ENCODE measurements around the gene RAB3GAP1.
"Not testable (repeated sequence)": the region's sequence is repeated elsewhere in the genome, so short reads cannot be mapped to it uniquely, and the experiment has no call there.

Gene RAB3GAP1

DNA sequence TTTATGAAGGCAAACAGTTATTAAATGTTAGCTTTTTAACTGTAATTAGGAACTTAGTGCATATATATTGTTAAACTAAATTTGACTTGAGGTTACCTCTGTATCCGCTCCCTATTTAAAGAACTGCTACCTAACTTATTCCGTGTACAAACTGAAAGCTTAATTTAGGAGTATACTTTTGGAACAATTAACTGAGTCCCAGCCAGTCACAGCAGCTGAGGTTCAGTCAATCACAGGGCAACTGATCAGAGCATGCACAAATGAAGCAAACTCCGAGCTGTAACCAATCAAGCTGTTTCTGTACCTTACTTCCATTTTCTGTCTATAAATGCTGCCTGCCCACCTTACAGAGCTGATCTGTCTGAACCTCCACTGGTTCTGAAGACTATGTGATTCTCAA, 61.2 kb downstream of the RAB3GAP1 start:
- no peak for DNase-seq

DNA sequence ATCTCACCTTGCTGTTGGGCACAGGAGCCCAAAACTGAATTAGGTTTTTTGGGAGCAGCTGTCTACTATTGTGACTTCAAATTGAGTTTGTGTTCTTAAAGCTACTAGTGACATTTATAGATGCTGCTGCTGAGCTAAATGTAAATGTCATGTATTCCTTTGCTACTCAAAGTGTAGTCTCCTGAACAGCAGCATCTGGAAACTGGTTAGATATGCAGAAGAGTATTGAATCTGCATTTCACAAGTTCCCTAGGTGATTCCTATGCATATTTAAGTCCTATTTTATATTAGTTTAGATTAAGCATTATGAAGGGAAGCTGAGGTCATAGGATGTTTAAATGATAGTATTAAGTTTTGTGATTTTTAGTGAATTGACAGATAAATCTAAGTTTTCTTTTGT, 67.5 kb downstream of the RAB3GAP1 start:
- no peak for DNase-seq

DNA sequence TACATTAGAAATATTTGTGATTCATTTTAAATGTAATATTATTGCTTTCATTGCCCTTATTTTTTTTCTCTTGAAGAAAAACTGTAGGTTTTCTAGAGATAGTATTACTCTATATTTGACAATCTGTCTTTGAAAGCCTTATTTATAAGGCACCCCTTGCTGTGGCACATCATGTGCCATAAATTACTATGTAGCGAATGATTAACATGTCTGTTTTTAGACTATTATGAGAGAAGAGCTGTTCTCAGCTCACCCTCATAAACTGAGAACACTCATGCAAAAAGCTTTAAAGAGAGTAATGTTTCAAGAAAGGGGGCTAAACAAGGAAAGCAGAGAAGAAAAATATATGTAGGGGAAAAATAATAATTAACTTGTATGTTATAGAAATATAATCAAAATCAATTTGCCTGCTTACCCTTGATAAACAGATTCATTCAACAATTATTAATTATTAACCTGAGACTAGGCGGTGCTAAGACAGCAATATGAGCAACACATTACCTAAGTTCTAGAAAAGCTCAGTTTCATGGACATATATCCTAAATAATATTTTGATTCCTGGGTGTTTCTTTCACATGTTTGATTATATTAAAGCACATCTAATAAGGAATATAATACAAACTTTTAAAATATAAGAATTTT, 69.0 kb downstream of the RAB3GAP1 start:
- DNase-seq: no peak

- DNase-seq: not testable (repeated sequence)
Measured at GRCh38 chr2:135121658-135122039, 69.6 kb downstream of the RAB3GAP1 start.

DNA sequence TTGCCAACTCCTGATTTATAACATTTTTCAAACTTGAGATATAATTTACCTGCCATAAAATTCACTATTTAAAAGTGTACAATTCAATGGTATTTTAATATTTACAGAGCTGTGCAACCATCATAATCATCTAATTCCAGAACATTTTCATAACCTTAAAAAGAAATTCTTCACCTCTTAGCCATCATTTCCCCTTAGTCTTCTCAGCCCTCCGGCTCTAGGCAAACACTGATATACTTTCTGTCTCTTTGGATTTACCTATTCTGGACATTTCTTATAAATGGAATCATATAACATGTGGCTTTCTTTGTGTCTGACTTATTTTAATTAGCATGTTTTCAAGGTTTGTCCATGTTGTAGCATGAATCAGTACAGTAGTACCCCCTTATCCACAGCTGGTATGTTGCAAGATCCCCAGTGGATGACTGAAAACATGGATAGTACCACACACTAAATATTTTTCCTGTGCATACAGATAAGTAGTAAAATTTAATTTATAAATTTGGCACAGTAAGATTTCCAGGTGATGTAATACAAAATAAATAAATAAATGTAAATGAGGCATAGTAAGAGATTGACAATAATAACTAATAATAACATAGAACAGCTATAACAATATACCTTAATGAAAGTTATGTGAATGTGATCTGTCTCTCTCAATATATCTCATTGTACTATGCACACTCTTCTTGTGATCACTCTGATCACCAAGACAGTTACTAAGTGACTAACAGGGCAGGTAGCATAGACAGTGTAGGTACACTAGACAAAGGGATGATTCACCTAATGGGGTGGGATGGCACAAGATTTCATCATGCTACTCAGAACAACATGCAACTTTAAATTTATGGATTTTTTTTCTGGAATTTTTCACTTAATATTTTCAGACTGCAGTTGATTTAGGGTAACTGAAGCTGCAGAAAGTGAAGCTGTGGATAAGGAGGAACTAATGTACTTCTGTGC, 73.1 kb downstream of the RAB3GAP1 start:
- no peak for DNase-seq

DNA sequence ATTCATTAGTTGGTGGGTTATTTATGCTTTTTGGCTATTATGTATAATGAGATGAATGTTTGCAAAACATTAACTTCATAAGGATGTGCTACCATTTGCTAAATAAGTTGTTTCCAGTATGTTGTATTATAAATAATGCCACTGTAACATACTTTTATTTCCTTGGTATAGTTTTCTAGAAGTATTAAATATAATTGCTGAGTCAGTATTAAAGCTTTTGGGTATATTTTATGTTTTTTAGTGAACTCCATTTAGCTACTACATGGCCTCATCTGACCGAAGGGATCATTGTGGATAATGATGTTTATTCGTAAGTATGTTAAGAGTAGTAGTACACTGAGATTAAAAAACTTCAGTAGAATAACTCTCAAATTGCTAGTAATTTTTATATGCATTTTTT, 73.8 kb downstream of the RAB3GAP1 start:
- DNase-seq: no peak

GRCh38 chr2:135130751-135131150, 78.7 kb downstream of the RAB3GAP1 start:
- no peak for DNase-seq

GRCh38 chr2:135132314-135132713, 80.2 kb downstream of the RAB3GAP1 start:
- no peak for DNase-seq

- no peak for DNase-seq
Measured at GRCh38 chr2:135140606-135141005, 88.5 kb downstream of the RAB3GAP1 start.

- no peak for DNase-seq
Measured at GRCh38 chr2:135142323-135142722, 90.2 kb downstream of the RAB3GAP1 start.

DNA sequence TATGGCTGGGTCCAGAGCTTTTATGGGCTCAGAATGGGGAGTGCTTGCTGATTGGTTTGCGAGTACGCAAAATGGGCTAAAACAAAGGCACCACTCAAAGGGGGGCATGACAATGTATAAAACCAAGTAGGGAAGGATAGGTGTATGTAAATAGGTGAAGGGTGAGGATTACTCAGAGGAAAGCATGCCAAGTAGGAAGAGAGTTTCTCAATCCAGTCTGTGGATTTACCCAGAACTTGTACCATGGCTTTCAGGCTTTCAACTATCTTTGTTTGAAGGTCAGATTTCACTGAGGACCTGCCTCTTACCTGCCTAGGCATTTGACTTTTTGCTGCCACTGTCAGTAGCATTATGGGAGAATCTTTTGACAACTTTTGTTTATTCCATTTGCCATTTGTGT, 92.3 kb downstream of the RAB3GAP1 start:
- no peak for DNase-seq

- no peak for DNase-seq
Measured at GRCh38 chr2:135149251-135149650, 97.2 kb downstream of the RAB3GAP1 start.

DNA sequence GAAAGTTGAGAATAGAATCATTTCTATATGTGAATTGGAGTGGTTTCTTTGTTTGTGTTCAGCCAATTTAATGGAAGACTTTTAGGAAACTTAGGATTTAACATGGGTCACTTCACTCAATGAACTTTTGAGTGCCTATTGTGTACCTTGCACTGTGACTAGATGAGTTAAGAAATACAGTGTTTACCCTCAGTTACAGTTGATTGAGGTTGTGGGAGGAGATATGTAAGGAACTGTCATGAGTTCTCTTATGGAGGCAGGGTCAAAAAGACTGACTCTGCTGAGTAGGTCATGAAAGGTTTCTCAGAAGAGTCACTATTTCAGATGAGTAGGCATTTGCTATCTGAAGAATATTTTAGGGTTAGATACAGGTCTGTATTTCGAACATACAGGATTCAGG, 98.6 kb downstream of the RAB3GAP1 start:
- DNase-seq: no peak

DNA sequence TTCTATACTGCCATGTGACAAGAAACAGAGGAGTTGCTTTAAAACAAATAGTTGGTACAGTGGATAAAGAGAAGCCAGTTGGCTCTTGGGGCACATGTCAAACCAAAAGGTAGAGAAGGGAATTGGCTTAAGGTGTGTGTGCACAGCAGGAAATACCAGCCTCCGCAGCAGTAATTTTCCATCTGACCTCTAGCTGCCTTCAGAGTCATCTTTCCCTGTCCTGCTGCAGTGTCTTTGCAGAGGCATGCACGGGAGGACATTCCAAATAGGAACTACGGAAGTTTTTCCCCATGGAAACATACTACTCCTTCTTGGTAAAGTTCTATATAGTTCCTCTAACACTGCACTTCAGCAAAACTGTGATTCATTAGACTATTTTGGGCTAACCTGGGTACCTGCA, 99.5 kb downstream of the RAB3GAP1 start:
- DNase-seq: no peak

DNA sequence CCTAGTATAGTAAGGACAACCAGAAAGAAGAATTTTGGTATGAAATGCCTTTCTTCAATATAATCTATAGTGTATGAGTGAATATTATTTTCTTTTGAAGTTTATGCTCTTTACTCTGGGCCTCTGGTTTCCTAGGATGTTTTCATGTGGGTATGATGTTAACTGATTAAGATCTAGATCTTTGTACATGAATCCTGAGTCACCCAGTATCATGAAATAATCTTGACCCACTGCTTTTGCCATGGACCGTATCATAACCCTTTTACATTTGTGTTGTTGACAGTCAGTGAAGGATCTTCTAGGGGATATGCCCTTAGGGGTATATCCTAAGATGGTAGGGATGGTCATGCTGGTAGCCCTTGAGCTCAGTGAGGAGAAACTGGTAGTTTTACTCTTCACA, 100.3 kb downstream of the RAB3GAP1 start:
- DNase-seq: no peak

DNA sequence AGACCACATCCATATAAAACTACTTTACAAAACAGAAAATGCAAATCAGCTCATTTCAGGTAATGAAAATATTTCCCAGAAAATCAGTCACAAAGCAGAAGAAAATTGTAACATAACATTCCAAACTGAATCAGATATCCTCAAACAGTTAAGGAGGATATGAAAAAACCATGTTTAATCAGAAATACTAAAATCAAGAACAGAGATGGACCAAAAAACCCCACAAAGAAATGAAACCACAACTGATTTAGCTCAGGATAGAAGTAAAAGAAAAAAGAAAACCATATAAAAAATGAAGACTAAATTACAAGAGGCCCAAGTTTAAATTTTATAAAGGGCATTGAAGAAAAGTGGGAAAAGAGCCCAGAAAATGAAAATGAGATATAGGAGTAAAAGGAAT, 102.9 kb downstream of the RAB3GAP1 start:
- DNase-seq: no peak

- no peak for DNase-seq
Measured at GRCh38 chr2:135157856-135158255, 105.8 kb downstream of the RAB3GAP1 start.

- DNase-seq: no peak
Measured at GRCh38 chr2:135159191-135159590, 107.1 kb downstream of the RAB3GAP1 start.

DNA sequence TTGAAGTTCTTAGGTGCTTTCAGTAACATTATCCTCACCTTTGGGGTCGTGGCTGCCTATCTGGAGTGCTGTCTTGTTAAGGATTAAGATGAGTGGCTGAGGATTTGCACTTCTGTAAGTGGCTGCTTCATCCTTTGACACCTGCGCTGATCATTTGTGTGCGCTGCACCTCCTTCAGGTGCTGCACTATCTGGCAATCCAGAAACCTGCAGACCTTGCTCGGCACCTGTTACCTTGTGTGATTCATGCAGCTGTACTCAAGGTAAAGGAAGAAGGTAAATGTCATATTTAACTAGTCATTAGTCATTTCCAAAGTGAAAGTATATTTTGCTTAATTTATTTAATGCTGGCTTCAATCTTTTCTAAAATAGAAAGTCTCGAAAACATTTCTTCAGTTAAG, 110.3 kb downstream of the RAB3GAP1 start:
- DNase-seq: no peak

DNA sequence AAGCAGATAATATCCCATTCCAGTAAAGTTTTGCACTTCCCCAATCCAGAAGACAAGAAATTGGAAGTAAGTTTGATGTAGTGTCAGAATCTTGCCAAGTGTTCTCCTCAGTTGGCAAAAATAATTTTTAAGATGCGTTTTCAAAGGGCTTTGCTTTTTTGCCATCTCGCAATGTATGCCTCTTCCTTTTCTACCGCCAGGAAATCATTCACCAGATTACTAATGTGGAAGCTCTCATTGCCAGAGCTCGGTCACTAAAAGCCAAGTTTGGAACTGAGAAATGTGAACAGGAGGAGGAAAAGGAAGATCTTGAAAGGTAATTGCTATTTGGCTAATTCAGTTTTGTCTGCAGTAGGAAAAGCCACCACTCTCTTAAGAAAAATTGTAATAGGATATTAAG, 110.7 kb downstream of the RAB3GAP1 start:
- DNase-seq: no peak

- no peak for DNase-seq
Measured at GRCh38 chr2:135163306-135163705, 111.2 kb downstream of the RAB3GAP1 start.

DNA sequence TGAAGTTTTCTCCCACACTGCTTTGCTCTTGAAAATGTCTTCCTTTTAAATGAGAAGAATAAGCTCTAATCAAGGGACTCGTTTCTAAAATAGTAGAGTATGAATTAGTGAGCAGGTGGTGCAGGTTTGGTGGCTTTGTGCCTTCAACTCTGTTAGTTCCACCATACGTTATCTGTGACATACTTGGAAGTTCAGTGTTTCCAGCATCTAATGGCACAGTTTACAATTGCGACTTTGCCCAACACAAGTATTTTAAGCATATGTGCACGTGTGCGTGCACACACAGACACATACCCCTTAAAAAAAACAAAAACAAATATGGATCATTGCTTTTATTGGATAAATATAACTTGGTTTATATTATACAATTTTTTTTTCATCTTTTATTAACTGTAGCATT, 111.8 kb downstream of the RAB3GAP1 start:
- no peak for DNase-seq

DNA sequence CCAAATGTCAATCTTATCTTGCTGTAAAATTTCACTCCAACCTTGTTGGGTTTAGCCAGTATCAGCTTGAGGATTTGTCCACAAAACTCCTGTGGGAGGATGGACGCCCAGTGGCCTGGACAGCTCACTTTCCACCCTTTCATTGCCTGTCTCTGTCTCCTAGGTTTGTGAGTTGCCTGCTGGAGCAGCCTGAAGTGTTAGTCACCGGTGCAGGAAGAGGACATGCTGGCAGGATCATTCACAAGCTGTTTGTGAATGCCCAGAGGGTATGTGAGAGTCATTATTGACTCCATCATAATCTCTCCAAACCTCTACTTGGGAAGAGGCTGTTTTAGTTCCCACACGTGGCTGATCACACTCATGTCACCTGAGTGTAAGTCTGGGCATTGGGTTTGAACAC, 112.3 kb downstream of the RAB3GAP1 start:
- no peak for DNase-seq

DNA sequence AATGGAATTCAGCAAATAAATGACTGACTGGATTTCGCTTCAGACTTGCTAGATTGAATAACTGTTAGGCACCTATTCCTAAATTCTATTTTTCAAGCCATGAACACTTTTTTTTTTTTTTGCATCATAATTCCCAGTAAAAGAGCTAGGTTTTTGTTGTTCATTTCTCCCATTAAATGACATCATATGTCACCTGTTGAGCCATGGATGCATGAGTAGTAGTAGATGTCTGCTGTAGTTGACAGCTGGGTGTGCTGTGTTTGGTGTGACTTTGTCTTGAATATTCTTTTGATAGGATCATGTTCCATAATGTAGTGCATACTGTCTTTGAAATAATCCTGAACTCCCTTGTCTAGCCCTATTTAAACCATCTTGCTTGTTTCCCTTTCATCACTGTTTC, 115.2 kb downstream of the RAB3GAP1 start:
- DNase-seq: no peak
